Gastroesophageal sphincter (tissue), 3 donors: ENCODE data around the gene FAM83F.

Source experiments
- POLR2AphosphoS5 ChIP-seq: sonication (generic); formaldehyde crosslinking; IDR thresholded peaks from one replicate; pipeline ENCODE4 v1.6.1; 2017; ENCODE audit warnings: antibody characterized with exemption
- TF ChIP-seq, protein P1 (sequence below), 4 experiments: fragments of 200-600 bp in 2 of 4; fragments of 450-650 bp in 2 of 4; sonication (generic) in 1 of 4; IDR thresholded peaks; one replicate each; pipeline ENCODE4 v1.5.1; 2017 to 2019; ENCODE audit warnings: antibody characterized with exemption in 4 of 4, mild to moderate bottlenecking in 2 of 4, moderate library complexity in 2 of 4

DNA sequence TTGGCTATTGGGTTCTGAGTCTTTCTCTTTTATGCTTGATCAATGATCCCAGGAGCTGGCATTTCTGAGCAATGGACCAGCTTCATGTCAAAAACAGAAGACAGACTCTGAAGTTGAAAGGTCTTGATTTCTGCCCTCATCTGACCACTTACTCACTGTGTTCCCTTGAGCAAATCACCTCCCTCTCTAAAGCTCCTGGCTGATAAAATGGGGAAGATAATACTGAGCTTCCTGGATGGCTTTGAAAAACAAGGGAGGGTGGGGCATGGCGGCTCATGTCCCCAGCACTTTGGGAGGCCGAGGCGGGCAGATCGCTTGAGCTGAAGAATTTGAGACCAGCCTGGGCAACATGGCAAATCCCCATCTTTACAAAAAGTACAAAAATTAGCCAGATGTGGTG is 6.4 kb downstream of the FAM83F start:
- TF ChIP-seq, protein P1, sequence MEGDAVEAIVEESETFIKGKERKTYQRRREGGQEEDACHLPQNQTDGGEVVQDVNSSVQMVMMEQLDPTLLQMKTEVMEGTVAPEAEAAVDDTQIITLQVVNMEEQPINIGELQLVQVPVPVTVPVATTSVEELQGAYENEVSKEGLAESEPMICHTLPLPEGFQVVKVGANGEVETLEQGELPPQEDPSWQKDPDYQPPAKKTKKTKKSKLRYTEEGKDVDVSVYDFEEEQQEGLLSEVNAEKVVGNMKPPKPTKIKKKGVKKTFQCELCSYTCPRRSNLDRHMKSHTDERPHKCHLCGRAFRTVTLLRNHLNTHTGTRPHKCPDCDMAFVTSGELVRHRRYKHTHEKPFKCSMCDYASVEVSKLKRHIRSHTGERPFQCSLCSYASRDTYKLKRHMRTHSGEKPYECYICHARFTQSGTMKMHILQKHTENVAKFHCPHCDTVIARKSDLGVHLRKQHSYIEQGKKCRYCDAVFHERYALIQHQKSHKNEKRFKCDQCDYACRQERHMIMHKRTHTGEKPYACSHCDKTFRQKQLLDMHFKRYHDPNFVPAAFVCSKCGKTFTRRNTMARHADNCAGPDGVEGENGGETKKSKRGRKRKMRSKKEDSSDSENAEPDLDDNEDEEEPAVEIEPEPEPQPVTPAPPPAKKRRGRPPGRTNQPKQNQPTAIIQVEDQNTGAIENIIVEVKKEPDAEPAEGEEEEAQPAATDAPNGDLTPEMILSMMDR (IDR thresholded peaks at IDR 0.05) = no peak
- no peak for TF ChIP-seq POLR2AphosphoS5
